HCT116 (cell line): ENCODE results near the gene ZNF575. TPM values are rescaled to one million over a fixed set of nuclear protein-coding genes. Genes with fewer than 3 reads are reported as not detected.

Experiments used
- ATAC-seq: fragments of 200-7000 bp; cut with Tn5 transposase; 2 replicates; pipeline ENCODE4 v1.9.1; 2020; ENCODE audit warnings: mild to moderate bottlenecking, moderate library complexity
- BruUV-seq: library from RNA; stranded (reverse); fragments of 400-500 nt; replicated peaks from 2 replicates; lab custom pipeline; 2021; lab: Mats Ljungman, UMichigan
- CTCF ChIA-PET: fragments of 300-600 bp; sonication (Branson Sonifier 250); formaldehyde crosslinking; loops from one replicate; lab custom pipeline; 2021; ENCODE audit warnings: antibody characterized with exemption; lab: Charles Lee
- POLR2A ChIA-PET: fragments of 300-600, 350-600 bp; sonication (Branson Sonifier 250); formaldehyde crosslinking; loops from one replicate; lab custom pipeline; 2021; ENCODE audit warnings: antibody characterized with exemption; lab: Charles Lee
- RAD21 ChIA-PET, 2 experiments: fragments of 300-600 bp; sonication (Branson Sonifier 250); formaldehyde crosslinking; loops; one replicate each; lab custom pipeline; 2023; ENCODE audit warnings: low total read pairs in 2 of 2; ENCODE audit not compliant: uncharacterized antibody in 2 of 2, unreplicated experiment in 2 of 2, low non-redundant PET in 1 of 2; lab: Charles Lee
- DNase-seq: peaks from one replicate; pipeline ENCODE4 v3.0.0-alpha.2; 2010; ENCODE audit warnings: low read depth, low spot score
- H2AFZ ChIP-seq: fragments of 200-600 bp; shearing (Covaris generic), sonication (generic); 2 replicates; pipeline ENCODE4 v1.6.1; 2017; ENCODE audit warnings: low read depth, mixed run types, mixed read lengths, antibody characterized with exemption, low read length; ENCODE audit not compliant: poor library complexity, severe bottlenecking
- H3K27ac ChIP-seq: 2 replicates; pipeline ENCODE4 v1.5.1; 2012; ENCODE audit warnings: low read depth, low read length
- H3K27me3 ChIP-seq: fragments of 200-600 bp; sonication (generic); 2 replicates; pipeline ENCODE4 v1.6.1; 2016; ENCODE audit warnings: mixed run types, low read length, mixed read lengths; ENCODE audit not compliant: insufficient read depth
- H3K36me3 ChIP-seq, 2 experiments: fragments of 200-500 bp in 1 of 2; fragments of 200-600 bp in 1 of 2; sonication (Bioruptor generic) in 1 of 2; sonication (generic) in 1 of 2; 2 replicates each; pipeline versions ENCODE4 v1.5.1 to v1.6.1; 2014 to 2016; ENCODE audit warnings: low read length in 2 of 2, inconsistent platforms in 1 of 2, mixed read lengths in 1 of 2, mixed run types in 1 of 2; ENCODE audit not compliant: insufficient read depth in 2 of 2, control insufficient read depth in 1 of 2
- H3K4me1 ChIP-seq, 2 experiments: fragments of 200-600 bp in 1 of 2; sonication (generic) in 1 of 2; 2 replicates each; pipeline versions ENCODE4 v1.5.1 to v1.6.1; 2012 to 2017; ENCODE audit warnings: low read length in 2 of 2, inconsistent platforms in 1 of 2, mild to moderate bottlenecking in 1 of 2, mixed read lengths in 1 of 2, mixed run types in 1 of 2, moderate library complexity in 1 of 2; ENCODE audit not compliant: insufficient read depth in 2 of 2, control insufficient read depth in 1 of 2
- H3K4me2 ChIP-seq: fragments of 200-600 bp; sonication (generic); 2 replicates; pipeline ENCODE4 v1.6.1; 2017; ENCODE audit warnings: mixed run types, low read length, mixed read lengths
- H3K4me3 ChIP-seq, 2 experiments: fragments of 200-600 bp in 1 of 2; sonication (generic) in 1 of 2; replicated peaks in 1 of 2; 2 replicates each; pipeline ENCODE4 v1.5.1; 2011 to 2016; ENCODE audit warnings: low read length in 2 of 2, control low read depth in 1 of 2, low read depth in 1 of 2, mild to moderate bottlenecking in 1 of 2, mixed read lengths in 1 of 2, mixed run types in 1 of 2
- H3K79me2 ChIP-seq: fragments of 200-600 bp; sonication (generic); 2 replicates; pipeline ENCODE4 v1.6.1; 2017; ENCODE audit warnings: mild to moderate bottlenecking, mixed run types, low read length, moderate library complexity, mixed read lengths; ENCODE audit not compliant: insufficient read depth
- H3K9ac ChIP-seq: fragments of 200-600 bp; sonication (generic); 2 replicates; pipeline ENCODE4 v1.6.1; 2016; ENCODE audit warnings: low read length, mixed read lengths
- H3K9me2 ChIP-seq: fragments of 200-600 bp; sonication (generic), shearing (Covaris generic); 2 replicates; pipeline ENCODE4 v1.6.1; 2017; ENCODE audit warnings: mixed run types, mild to moderate bottlenecking, moderate library complexity; ENCODE audit not compliant: insufficient read depth
- H3K9me3 ChIP-seq, 2 experiments: fragments of 200-500 bp in 1 of 2; fragments of 200-600 bp in 1 of 2; sonication (Bioruptor generic) in 1 of 2; sonication (generic) in 1 of 2; 2 replicates each; pipeline ENCODE4 v1.6.1; 2014 to 2017; ENCODE audit warnings: low read length in 2 of 2, mixed read lengths in 2 of 2, inconsistent platforms in 1 of 2, low read depth in 1 of 2, mild to moderate bottlenecking in 1 of 2, mixed run types in 1 of 2, moderate library complexity in 1 of 2; ENCODE audit not compliant: control insufficient read depth in 1 of 2, insufficient read depth in 1 of 2
- H4K20me1 ChIP-seq: fragments of 200-600 bp; sonication (generic), shearing (Covaris generic); 2 replicates; pipeline ENCODE4 v1.6.1; 2017; ENCODE audit warnings: mixed run types, mild to moderate bottlenecking, moderate library complexity; ENCODE audit not compliant: insufficient read depth
- intact Hi-C: fragments of 100-400 bp; cut with micrococcal nuclease; formaldehyde crosslinking; loops from 2 replicates; pipeline ENCODE4 v1.10.0; 2022
- total RNA-seq: library from RNA; stranded (reverse); gene quantifications from one replicate; pipeline ENCODE4 v1.2.1, GENCODE V29; 2021; ENCODE audit not compliant: unreplicated experiment
- TF ChIP-seq, protein P1 (sequence below): IDR thresholded peaks from 2 replicates; pipeline ENCODE4 v1.6.1; 2012; ENCODE audit warnings: low read depth
- TF ChIP-seq, protein P2 (sequence below), 3 experiments: fragments of 200-600 bp in 1 of 3; sonication (generic) in 1 of 3; IDR thresholded peaks in 2 of 3; conservative IDR thresholded peaks in 1 of 3; 2 replicates each; pipeline ENCODE4 v1.5.1; 2012 to 2017; ENCODE audit warnings: low read depth in 2 of 3, low read length in 2 of 3, antibody characterized with exemption in 1 of 3, borderline replicate concordance in 1 of 3, control low read depth in 1 of 3, mild to moderate bottlenecking in 1 of 3, mixed read lengths in 1 of 3, mixed run types in 1 of 3, moderate library complexity in 1 of 3; ENCODE audit not compliant: insufficient read depth in 1 of 3

The ZNF575 gene
- total RNA-seq, 1 experiment from 2014 or later = 1.9 TPM

DNA sequence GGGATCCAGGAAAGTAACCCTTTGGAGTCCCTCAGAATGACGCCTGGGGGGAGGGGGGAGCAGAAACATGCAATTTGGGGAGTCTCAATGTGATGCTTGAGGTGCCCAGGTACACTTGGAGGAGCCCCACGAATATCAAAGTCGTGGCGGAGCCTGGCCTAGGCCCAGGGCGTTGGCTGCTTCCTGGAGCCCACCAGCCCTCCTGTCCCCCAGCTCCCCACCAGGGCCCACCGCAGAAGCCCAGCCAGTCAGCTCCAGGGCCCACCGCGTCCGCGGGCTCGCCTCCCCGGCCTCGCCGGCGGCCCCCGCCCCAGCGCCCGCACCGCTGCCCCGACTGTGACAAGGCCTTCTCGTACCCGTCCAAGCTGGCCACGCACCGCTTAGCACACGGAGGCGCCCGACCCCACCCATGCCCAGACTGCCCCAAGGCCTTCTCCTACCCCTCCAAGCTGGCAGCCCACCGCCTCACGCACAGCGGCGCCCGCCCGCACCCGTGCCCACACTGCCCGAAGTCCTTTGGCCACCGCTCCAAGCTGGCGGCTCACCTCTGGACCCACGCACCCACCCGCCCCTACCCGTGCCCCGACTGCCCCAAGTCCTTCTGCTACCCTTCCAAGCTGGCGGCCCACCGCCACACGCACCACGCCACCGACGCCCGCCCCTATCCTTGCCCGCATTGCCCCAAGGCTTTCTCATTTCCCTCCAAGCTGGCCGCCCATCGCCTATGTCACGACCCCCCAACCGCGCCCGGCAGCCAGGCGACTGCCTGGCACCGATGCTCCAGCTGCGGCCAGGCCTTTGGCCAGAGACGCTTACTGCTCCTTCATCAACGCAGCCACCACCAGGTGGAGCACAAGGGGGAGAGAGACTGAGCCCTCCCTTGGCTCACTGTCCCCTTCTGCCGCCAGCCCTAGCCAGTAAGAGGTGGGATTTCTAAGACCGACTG is 2.1 kb downstream of the ZNF575 start:
- no peak for ATAC-seq
- peaks cover 0 to 4% of the 10 kb centered on the region in 2 experiments; a peak in 1 of 4 replicates for H3K36me3 ChIP-seq
- H3K9ac ChIP-seq = no peak overlapping the region
- ChIA-PET CTCF (interaction anchor here (0.6 to 4.5 kb wide), 3 partner anchors 20 to 181 kb away, joined by 8 to 20 read pairs (median 18); partner anchors contain the start of genes IRGC, IRGQ and ZNF576), RAD21 (interaction anchor here in 1 of 2 experiments (0.8 kb wide), 1 partner anchor 60 kb away, joined by 3 read pairs; no protein-coding TSS in a partner anchor), POLR2A (no interaction called here)
- H3K4me2 ChIP-seq = no peak overlapping the region; the same call in 1 of the 2 replicates
- H3K27ac ChIP-seq = peak overlapping the region; percentile 95
- TF ChIP-seq, protein P1, sequence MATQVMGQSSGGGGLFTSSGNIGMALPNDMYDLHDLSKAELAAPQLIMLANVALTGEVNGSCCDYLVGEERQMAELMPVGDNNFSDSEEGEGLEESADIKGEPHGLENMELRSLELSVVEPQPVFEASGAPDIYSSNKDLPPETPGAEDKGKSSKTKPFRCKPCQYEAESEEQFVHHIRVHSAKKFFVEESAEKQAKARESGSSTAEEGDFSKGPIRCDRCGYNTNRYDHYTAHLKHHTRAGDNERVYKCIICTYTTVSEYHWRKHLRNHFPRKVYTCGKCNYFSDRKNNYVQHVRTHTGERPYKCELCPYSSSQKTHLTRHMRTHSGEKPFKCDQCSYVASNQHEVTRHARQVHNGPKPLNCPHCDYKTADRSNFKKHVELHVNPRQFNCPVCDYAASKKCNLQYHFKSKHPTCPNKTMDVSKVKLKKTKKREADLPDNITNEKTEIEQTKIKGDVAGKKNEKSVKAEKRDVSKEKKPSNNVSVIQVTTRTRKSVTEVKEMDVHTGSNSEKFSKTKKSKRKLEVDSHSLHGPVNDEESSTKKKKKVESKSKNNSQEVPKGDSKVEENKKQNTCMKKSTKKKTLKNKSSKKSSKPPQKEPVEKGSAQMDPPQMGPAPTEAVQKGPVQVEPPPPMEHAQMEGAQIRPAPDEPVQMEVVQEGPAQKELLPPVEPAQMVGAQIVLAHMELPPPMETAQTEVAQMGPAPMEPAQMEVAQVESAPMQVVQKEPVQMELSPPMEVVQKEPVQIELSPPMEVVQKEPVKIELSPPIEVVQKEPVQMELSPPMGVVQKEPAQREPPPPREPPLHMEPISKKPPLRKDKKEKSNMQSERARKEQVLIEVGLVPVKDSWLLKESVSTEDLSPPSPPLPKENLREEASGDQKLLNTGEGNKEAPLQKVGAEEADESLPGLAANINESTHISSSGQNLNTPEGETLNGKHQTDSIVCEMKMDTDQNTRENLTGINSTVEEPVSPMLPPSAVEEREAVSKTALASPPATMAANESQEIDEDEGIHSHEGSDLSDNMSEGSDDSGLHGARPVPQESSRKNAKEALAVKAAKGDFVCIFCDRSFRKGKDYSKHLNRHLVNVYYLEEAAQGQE = no peak
- TF ChIP-seq, protein P2, sequence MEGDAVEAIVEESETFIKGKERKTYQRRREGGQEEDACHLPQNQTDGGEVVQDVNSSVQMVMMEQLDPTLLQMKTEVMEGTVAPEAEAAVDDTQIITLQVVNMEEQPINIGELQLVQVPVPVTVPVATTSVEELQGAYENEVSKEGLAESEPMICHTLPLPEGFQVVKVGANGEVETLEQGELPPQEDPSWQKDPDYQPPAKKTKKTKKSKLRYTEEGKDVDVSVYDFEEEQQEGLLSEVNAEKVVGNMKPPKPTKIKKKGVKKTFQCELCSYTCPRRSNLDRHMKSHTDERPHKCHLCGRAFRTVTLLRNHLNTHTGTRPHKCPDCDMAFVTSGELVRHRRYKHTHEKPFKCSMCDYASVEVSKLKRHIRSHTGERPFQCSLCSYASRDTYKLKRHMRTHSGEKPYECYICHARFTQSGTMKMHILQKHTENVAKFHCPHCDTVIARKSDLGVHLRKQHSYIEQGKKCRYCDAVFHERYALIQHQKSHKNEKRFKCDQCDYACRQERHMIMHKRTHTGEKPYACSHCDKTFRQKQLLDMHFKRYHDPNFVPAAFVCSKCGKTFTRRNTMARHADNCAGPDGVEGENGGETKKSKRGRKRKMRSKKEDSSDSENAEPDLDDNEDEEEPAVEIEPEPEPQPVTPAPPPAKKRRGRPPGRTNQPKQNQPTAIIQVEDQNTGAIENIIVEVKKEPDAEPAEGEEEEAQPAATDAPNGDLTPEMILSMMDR (IDR thresholded peaks at IDR 0.05 in 2 of 3, conservative IDR thresholded peaks at IDR 0.05 in 1 of 3; ENCODE audit: borderline replicate concordance in 1 of 3, insufficient read depth in 1 of 3, low read depth in 2 of 3, low read length in 2 of 3) = peak in 2 of 3 experiments; percentile 56 to 59; a peak in 4 of 6 replicates
- no peaks in the 10 kb centered on the region for H3K27me3 ChIP-seq
- no peak overlapping the region for H3K4me3 ChIP-seq
- BruUV-seq = no TSS peak
- no peak for DNase-seq
- H2AFZ ChIP-seq = no peak overlapping the region
- H3K79me2 ChIP-seq = no peaks in the 10 kb centered on the region
- intact Hi-C loops = loop anchor here (1.0 to 10.0 kb wide), 3 partner anchors 59 to 187 kb away; no protein-coding TSS in a partner anchor
- H3K9me3 ChIP-seq = no peaks in the 10 kb centered on the region
- no peaks in the 10 kb centered on the region for H4K20me1 ChIP-seq
- no peaks in the 10 kb centered on the region for H3K9me2 ChIP-seq
- H3K4me1 ChIP-seq = peaks cover 20 to 34% of the 10 kb centered on the region in 2 experiments
